SKM-1 treated with dmso at 0.1 percent for 144 hours (cell line): Measurements from ENCODE around the gene TMA7.
A peak's percentile ranks its signal among the peaks of the same experiment; 100 is the strongest.
"Not testable (repeated sequence)": the region's sequence is repeated elsewhere in the genome, so short reads cannot be mapped to it uniquely, and the experiment has no call there.

Experiments
- DNase-seq: peaks from one replicate; lab custom pipeline; 2025; ENCODE audit not compliant: unreplicated experiment; lab: John Stamatoyannopoulos, UW

The TMA7 gene

GRCh38 chr3:48467110-48467454 lies 27.0 kb downstream of the TMA7 start:
- no peak for DNase-seq

DNA sequence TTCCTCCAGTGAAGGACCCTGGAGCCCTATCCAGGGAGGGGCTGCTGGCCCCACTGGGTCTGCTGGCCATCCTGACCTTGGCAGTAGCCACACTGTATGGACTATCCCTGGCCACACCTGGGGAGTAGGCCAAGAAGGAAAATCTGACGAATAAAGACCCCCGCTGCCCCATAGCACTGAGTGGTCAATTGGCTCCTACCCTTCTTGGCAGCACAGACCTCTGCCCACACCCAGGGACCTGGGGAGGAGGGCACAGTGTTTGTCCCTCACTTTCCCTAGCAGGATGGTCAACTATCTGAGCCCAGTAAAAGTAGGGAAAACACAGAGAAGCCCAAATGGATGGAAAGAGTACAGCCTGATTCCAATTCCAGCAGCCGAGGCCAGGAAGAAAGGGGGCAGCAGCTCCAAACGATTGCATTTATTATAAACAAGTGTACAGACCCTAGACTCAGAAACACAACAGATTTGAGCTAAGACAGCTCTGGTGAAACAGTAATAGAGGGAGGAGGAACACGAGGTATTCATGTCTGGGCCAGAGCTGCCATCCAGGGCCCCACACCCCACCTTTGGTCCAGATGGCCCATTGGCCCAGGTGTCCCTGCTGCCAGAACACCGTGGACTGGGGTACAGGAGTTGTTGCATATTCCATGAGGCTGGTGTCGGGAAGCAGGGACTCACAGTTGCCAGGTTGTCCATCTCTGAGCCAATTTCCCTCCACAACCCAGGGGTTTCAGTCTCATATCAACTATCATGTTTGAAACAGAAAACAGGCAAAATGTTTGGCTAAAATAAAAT lies 27.6 kb downstream of the TMA7 start:
- no peak for DNase-seq

GRCh38 chr3:48468329-48468731 lies 28.3 kb downstream of the TMA7 start:
- DNase-seq: no peak

GRCh38 chr3:48469046-48469915 lies 29.2 kb downstream of the TMA7 start:
- no peak for DNase-seq

GRCh38 chr3:48470286-48470685 lies 30.2 kb downstream of the TMA7 start:
- DNase-seq: no peak

GRCh38 chr3:48472673-48472922 lies 32.5 kb downstream of the TMA7 start:
- no peak for DNase-seq

GRCh38 chr3:48472923-48473616 lies 33.0 kb downstream of the TMA7 start:
- DNase-seq: peak; percentile 92

DNA sequence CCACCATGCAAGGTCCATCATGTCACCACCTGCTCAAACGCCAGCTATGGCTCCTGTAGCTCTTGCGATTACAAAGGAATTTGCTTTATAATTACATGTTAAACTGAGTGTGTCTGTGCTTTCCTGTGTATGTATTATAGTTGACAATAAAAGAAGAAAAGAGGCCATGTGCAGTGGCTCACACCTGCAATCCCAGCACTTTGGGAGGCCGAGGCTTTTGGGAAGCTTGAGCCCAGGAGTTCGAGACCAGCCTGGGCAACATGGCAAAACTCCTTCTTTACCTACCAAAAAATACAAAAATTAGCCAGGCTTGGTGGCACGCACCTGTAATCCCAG lies 33.5 kb downstream of the TMA7 start:
- DNase-seq: no peak

- DNase-seq: not testable (repeated sequence)
Observed at GRCh38 chr3:48474031-48474430, 34.0 kb downstream of the TMA7 start.

- DNase-seq: no peak
Observed at GRCh38 chr3:48474619-48475018, 34.6 kb downstream of the TMA7 start.

- DNase-seq: no peak
Observed at GRCh38 chr3:48475188-48475587, 35.1 kb downstream of the TMA7 start.

- DNase-seq: no peak
Observed at GRCh38 chr3:48476426-48477053, 36.5 kb downstream of the TMA7 start.

DNA sequence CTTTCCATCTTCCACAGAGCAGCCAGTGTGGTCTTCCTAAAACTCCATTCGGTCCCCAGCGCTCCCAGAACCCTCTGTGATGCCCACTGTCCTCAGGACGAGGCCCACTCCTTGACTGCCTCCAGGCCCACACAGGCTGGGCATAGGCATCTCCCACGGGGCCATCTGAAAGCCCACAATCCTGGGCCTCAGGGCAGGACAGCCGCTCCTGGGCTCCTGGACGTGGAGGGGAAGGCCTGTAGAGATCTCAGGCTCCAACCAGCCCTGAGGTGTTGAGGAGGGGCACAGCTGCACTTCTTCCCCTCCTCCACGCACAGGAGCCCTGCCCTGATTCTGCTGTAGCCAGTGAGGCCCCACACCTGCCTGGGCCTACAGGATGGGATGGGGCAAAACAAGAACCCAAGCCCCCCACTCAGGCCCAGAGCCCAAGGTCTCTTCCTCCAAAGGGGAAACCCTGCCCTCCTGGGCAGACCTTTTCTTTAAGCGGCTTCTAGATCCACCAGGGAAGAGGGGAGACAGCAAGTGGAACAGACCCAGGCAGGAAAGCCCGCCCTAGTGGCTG lies 38.0 kb downstream of the TMA7 start:
- no peak for DNase-seq

DNA sequence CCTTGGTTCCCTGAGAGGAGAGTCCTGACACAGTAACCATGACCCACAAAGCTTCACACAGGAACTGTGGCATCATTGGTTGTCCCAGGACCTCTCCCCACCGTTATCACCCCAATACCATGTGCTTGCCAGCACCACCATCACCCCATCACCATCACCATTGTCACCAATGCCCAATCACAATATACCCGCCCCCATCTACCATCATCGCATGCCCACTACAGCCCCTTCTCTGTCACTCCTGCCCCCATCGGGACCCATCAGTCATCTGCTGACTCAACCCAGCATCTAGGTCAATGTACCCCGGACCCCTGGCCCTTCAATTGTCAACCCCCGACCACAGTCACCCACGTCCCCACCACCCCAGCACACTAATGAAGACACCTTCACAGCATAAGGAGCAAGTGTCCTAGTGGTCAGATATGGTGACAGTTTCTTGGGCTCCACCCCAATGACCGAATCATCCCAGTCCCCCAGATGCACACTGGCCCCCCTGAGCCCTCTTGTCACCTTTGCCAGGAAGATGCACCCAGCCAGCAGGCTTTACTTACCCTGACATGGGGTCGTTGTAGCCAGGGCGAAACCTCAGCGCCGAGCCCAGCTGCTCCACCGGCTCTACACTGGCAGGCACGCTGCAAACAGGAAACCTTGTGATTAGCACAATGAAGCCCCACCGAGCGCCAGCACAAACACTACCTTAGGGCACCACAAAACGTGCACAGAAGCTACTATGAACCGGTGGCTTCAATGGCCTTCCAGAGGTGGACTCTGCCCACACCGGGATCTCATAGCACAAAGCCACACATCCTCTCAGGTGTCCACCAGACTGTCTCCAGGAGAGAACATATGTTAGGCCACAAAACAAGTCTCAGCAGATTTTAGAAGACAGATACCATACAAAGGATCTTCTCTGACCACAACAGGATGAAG lies 38.8 kb downstream of the TMA7 start:
- DNase-seq: no peak

GRCh38 chr3:48480891-48481290 lies 40.8 kb downstream of the TMA7 start:
- DNase-seq: not testable (repeated sequence)

DNA sequence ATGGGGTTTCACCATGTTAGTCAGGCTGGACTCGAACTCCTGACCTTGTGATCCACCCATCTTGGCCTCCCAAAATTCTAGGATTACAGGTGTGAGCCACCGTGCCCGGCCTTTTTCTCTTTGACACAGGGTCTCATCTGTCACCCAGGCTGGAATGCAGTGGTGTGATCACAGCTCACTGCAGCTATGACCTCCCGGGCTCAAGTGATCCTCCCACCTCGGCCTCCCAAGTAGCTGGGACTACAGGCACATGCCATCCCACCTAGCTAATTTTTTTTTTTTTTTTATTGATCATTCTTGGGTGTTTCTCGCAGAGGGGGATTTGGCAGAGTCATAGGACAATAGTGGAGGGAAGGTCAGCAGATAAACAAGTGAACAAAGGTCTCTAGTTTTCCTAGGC lies 42.8 kb downstream of the TMA7 start:
- not testable (repeated sequence) for DNase-seq

GRCh38 chr3:48486952-48487351 lies 46.9 kb downstream of the TMA7 start:
- no peak for DNase-seq

- DNase-seq: peak; percentile 81
Observed at GRCh38 chr3:48492461-48493202, 52.6 kb downstream of the TMA7 start.

- no peak for DNase-seq
Observed at GRCh38 chr3:48493203-48493501, 53.1 kb downstream of the TMA7 start.
